ENCODE results near the gene BTN1A1.

BTN1A1 gene

DNA sequence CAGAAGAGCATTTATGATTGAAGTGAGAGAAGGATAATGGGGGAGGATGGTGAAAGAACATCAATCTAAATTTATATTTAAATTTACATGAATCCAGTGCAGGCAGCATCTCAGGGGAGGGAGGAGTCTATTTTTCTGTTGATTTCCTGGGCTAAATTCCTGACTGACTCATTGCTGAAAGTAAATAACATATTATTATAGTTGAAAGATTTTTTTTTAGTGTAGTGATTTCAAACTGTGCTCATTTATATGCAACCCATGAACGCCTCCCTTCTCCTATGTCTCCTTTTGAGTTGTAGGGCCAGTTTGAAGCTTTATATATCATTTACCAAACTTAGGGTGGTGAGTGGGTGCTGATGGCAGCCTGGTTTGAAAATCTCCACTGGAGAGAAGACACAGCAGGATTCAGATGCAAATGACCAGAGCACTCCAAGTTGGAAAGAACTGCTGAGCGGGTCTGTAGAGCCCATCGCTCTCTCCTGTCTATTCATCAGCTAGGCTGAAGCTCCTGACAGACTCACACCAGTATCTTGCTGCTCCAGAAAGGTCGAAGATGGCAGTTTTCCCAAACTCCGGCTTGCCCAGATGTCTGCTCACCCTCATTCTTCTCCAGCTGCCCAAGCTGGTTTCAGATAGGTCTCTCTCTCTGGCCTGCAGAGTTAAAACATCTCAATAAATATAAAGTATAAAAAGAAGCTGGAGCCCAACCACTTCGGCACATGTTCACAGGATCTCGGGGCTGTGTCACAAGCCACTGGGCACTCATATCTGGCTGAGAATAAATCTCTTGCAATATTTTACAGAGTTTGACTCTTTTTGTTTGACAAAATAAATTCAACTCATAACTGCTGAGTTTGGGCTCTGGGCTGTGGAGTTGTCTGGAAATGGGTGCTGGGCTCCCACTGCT, 24.0 kb upstream of the BTN1A1 start:
- DNase-seq (ENCODE audit: low read depth in 3 of 3): no peak

DNA sequence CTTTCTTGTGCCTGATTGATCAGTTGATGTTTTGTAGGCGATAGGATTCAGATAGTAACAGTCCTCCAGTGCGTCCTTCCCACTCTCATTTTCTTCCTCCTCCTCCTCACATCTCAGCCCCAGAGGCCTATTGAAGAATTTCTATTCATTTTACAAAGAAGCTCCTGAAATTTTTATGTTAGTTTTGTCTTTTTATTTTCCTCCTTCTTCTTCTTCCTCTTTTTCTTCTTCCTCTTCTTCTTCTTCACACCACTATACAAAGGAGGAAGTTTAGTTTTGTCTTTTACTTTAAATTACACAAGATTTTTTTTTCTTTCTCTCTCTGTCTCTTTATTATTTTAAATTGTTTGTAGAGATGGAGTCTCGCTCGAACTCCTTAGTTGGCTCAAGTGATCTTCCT, 23.2 kb upstream of the BTN1A1 start:
- no peak for DNase-seq (ENCODE audit: low read depth in 3 of 3)

DNA sequence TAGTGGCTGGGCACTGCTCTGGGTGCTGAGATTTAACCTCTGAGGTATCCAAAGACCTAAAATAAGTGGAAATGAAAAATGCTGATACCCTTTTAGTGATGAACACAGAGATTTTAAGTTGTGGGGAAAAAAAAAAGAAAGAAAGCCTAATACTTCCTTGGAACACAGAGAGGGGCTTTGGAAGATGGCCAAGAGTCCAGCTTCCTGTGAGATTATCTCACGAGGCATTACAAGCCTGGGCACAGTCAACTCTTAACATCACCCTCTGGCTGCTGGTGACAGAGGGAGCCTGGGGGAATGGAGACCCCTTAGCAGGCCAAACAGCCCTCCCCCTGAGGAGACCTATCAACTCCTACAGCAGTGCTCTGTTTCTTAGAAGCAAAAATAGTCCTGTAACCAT, 22.7 kb upstream of the BTN1A1 start:
- no peak for DNase-seq (ENCODE audit: low read depth in 3 of 3)

DNA sequence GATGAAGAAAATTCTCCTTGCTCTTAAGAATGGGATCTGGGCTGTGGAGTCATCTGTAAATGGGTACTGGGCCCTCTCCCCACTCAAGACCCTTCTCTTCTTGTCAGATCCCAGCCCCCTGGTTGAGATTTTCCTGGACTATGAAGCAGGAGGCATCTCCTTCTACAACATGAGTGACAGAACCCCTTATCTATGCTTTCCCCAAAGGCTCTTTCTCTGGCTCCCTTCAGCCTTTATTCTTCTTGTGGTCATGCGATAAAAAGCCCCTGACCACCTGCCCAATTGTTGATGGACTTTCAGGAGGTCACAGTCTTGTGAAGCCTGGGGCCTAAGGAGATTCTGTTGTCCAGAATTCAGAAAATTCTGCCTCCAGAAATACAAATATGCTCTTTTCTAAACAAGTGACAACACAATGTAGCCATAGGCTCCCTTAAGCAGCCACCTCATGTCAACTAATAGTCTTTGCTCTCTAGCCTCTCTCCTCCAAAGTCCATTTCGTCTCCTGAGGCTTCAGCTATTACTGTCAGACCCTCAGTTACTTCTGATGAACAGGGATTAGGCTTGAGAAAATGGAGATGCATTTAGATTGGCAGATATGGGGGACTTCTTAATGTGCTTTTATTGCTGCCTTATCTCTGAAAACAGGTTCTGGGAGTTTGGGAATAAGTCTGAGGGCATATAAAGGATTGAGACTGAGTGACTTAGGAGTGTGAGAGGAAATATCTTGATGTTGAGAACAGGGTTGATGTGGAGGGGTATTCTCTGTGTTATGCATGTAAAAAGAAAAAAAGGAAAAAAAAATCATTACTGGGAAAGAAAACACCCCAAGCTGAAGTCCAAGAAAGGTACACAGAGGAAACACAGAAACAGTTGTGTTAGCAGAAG, 21.8 kb upstream of the BTN1A1 start:
- DNase-seq (ENCODE audit: low read depth in 3 of 3): no peak

DNA sequence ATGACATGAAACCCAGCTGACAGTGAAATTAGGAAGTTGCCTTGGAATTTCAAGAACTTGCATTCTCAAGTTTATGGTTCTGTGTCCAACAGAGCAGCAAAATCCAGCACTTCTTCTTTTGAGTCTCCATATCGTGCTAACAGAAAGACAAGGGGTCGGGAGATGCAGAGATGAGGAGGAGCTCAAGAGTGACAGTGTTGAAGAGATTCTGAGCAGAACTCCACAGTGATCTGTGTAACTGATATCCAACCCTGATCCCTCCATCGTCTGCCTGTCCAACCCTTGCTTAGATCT, 21.2 kb upstream of the BTN1A1 start:
- DNase-seq (ENCODE audit: low read depth in 3 of 3): no peak

DNA sequence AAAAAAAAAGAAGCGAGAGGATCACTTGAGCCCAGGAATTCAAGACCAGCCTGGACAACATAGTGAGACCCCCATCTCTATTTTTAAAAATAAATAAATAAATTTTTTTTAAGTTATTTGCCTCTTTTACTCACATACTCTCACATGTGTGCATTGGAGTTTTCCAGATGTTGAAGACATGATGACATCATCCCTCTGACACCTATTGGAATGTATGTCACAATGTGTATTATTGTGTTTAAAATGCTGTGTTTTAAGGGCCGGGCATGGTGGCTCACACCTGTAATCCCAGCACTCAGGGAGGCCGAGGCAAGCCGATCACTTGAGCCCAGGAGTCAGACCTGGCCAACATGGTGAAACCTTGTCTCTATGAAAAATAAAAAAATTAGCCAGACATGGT, 17.8 kb upstream of the BTN1A1 start:
- no peak for DNase-seq (ENCODE audit: low read depth in 3 of 3)

DNA sequence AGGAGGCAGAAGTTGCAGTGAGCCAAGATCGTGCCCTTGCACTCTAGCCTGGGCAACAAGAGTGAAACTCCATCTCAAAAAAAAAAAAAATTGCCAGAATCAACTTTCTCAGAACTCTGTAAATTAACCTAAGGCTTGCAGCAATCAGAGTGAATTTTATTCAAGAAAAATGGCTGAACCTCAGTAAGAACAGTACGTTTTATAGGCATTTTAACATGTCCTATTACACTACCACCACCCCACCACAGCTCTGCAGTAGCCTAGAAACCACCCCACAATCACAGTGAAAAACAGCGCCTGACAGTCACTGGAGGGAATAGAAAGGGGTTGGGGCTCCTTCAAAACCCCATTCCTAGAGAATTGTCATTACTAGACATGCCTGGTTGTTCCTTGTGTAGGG, 16.4 kb upstream of the BTN1A1 start:
- no peak for DNase-seq (ENCODE audit: low read depth in 3 of 3)

DNA sequence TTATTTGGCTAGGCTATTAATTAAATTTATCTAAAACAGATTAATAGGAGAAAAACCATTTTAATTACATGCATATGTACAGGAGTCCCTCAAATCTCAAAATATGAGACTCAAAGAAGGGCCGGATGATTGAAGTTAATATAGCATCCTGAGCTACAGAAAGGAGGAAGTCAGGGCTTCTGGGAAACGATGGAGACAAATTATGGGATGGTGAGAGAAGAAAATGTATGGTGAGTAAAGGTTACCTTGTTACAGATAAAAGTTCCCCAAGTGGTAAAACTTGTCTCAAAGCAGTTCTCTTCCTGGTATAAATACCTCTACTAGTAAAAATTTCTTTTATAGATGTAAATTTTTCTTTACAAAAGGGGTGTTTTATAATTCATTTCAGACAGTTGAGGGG, 15.9 kb upstream of the BTN1A1 start:
- DNase-seq (ENCODE audit: low read depth in 3 of 3): no peak

DNA sequence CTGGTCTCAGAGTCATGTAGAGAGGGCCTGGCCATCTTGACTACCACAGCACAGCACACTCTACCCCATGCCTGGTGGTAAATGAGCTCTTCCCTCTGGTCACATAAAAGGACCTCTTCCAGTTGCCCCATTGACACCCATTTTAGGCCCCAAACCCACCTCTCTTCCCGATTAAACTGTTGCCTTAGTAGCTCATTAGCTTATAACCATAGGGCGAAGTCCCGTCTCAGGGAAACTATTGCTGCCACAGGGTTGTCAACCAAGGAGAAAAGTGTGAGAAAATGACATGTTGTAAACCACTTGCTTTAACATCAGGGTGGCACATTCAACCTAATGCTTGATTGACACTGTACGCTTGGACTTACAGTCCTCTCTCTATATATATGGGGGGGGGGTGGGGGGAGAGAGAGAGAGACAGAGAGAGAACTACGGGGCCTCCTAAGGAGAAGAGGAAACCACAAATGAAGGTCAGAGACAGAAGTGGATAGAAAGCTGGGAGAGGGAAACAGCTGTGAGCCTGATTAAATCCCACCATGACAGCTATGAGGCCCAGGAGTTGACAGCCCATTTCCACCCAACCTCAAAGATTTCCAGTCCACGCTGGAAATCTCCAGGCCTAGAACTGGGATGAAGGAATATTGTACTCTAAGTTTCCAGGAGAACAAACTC, 14.9 kb upstream of the BTN1A1 start:
- no peak for DNase-seq (ENCODE audit: low read depth in 3 of 3)

DNA sequence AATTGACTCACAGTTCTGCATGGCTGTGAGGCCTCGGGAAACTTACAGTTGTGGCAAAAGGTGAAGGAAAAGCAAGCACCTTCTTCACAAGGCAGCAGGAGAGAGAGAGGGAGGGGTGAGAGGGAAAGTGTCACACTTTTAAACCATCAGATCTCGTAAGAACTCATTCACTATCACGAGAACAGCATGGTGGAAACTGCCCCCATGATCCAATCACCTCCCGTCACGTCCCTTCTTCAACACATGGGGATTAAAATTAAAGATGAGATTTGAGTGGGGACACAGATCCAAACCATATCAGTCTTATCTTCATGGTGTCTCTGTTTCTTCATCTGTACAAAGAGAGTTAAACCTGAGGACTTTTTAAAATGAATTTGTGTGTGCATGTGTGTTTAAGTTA, 13.7 kb upstream of the BTN1A1 start:
- no peak for DNase-seq (ENCODE audit: low read depth in 3 of 3)

DNA sequence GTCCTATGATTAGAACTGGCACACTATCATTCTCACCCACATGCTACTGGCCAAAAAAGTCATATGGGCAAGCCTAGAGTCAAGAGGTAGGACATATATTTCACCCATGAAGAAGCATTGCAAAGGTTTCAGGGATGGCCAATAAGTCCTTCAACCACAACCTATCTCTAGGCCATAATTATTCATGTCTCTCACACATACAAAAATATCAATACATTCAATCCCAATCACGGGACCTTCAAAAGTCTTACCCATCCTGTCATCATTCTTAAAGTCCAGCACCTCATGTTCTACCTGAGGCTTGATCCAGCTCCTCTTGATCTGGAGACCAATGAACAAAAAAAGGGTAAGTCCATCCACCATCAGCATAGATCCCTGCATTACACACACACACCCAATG, 12.6 kb upstream of the BTN1A1 start:
- DNase-seq (ENCODE audit: low read depth in 3 of 3): no peak

DNA sequence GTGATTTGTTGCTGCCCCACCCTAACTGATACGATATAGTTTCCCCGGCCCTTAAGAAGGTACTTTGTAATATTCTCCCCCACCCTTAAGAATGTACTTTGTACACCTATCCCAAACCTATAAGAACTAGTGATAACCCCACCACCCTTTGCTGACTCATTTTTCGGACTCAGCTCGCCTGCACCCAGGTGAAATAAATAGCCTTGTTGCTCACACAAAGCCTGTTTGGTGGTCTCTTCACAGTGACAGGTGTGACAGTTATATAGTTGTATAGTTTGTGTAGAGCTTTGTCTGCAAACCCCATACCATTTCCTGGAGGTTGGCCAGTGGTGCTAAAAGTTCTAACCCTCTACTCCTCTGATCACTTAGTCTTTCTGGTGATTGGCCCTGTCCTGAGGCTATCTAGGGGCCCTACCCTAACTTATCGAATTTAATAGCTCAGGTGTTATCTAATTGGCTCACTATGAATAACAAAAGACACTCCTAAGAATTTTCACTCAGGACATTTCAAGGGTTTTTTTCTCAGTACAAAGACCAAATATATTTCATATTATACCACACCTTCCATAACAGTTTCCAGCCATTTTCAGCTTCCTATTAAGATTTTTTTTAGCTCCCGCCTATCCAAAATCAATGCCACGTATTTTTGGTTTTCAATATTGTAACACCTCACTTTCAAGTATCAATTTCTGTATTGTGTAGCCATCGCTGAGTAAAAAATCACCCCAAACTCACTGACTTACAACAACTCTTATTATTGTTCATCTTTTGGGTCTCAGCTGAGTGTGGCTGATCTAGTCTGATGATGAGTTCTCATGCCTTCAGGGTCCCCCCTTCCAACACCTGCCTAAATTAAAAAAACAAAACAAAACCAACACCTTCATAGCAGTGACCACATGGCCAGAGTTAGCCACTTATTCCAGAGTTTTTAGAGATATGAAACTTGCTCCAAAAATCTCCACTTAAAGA, 9.8 kb upstream of the BTN1A1 start:
- no peak for DNase-seq (ENCODE audit: low read depth in 3 of 3)

DNA sequence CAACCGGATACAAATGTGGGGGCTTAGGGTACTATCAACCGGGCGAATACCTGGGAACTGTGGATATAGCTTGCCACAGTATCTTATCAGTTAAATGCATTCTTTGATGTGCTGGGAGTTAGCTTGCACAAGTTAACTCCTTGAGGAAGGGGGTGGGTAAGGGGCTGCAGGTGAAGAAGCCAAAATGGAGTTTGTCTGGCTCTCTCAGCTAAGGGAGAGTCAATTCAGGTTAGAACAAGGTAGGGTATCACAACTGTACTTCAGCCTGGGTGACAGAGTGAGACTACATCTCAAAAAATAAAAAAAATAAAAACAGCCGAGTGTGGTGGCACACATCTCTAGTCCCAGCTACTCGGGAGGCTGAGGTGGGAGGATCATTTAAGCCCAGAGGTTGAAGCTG, 8.5 kb upstream of the BTN1A1 start:
- no peak for DNase-seq (ENCODE audit: low read depth in 3 of 3)

DNA sequence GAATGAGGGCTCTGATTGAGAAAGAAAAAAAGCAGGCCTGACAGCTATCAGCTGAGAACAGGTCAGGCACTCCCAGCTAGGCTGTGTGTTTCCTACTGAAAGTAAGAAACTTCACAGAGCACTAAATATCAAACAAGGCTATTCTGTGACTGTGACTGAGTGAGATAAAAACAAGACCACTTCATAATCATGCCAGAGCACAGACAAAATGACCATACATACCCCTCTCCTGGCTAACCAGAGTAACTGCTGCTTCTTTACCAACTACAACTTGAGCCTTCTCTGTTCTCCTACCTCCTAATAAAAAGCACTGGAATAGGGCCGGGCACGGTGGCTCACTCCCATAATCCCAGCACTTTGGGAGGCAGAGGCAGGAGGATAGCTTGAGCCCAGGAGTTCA, 6.8 kb upstream of the BTN1A1 start:
- DNase-seq (ENCODE audit: low read depth in 3 of 3): no peak

DNA sequence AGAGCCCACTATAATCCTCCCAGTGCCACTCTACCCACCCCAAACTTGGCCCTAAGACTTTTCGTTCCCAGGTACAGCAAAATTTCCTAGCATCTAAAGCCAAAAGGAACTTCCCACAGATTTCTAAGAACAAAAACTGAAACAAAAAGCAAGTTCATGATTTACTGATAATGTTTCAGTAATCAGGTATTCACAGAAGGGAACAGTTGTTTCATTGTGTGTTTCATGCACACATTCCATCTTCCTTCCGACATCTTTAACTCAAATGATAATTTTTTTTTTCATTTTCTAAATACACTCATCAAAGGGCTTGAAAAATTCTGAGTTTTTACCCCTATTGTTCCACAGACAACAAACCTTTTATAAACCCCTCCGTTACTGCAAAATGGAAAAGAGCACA, 6.0 kb upstream of the BTN1A1 start:
- no peak for DNase-seq (ENCODE audit: low read depth in 3 of 3)

DNA sequence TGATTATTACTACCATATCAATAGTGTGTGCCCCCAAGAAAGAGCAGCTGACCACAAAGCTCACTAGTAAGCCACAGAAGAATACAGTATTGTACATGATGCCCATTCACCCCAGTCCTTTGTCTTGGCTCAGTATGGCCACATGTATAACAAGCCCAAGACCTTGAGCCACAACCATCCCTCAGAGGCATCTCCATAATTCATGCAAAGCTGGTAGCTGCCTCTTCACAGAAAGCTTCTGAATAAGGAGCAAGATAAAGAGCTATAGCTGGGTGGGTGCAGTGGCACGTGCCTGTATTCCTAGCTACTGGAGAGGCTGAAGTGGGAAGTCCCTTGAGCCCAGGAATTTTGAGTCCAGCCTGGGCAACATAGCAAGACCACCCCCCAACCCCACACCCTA, 4.8 kb upstream of the BTN1A1 start:
- DNase-seq (ENCODE audit: low read depth in 3 of 3): no peak

DNA sequence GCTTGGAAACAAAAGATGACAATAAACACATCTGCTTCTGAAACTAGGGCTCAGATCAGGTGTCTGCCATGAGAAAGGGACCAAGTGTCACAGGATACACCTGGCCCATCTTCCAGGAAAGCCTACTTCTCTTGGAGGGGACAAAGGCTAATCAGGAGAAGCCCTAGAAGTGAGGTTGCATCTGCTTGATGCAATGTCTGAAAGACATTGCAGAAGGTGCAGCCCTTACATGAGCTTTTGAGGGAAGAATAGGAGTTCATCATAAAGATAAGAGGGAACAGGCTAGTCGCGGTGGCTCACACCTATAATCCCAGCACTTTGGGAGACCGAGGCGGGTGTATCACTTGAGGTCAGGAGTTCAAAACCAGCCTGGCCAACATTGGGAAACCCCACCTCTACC, 2.5 kb upstream of the BTN1A1 start:
- no peak for DNase-seq (ENCODE audit: low read depth in 3 of 3)

DNA sequence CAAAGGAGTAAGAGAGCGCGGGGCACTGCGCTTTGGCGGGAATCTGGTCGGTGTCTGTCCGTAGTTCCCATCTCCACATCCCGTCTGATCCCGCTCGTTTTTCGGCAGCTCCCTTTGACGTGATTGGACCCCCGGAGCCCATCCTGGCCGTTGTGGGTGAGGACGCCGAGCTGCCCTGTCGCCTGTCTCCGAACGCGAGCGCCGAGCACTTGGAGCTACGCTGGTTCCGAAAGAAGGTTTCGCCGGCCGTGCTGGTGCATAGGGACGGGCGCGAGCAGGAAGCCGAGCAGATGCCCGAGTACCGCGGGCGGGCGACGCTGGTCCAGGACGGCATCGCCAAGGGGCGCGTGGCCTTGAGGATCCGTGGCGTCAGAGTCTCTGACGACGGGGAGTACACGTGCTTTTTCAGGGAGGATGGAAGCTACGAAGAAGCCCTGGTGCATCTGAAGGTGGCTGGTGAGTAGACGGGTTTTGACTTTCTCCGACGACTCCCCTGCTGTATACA, 1.4 kb downstream of the BTN1A1 start:
- DNase-seq (ENCODE audit: low read depth in 3 of 3): no peak

DNA sequence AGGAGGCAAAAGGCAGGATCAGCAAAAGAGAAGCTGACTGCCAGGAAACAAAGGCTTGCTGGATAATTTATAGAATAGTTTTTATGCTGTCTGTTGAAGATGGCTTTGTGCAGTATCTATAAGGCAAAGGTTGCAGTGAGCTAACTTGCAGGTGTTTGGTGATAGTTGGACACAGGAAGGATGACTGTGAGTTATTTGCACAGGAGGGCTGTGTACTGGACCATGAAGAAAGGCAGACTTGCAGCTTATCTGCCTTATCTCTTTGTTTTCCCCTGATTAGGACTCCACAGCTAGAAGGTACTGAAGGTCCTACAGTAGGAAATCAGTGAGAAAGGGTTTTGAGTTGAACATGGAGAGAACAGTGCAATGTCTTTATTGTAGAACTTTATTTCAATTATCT, 2.1 kb downstream of the BTN1A1 start:
- DNase-seq (ENCODE audit: low read depth in 3 of 3): no peak

DNA sequence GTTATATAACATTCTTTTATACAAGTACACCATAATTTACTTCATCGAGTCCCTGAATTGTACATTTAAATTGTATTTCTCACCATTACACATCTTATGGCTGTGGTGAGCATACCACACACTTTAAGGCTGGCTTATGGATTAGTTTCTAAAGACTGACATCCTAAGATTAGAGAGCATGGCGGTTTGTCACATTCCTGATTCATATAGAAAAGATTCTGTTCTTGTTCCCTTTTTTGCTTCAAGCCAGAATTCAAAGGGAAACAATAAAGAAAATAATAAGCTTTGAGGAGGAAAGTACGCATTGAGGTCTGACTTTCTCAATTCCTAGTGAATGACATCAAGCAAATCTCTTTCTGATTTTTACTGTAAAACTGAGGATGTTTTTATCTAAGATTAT, 2.5 kb downstream of the BTN1A1 start:
- no peak for DNase-seq (ENCODE audit: low read depth in 3 of 3)

DNA sequence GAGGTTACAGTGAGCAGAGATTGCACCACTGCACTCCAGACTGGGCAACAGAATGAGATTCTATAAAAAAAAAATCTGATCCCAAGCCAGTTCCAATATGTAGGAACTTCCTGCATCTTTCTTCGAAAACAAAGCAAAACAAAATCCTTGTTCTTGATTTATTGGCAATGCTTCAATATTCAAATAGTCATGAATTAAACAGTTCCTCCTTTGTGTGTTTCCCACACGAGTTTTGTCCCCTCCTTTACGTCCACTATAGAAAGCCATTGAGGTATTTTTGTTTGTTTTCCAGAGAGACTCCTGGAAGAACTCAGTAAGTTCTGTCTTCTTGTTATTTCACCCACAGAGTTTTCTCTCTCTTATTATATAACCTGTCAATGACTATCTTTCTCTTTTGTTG, 7.6 kb downstream of the BTN1A1 start:
- DNase-seq (ENCODE audit: low read depth in 3 of 3): no peak
